ENCODE measurements around the gene OXLD1. TPM values are rescaled to one million over a fixed set of nuclear protein-coding genes. Genes with fewer than 3 reads are reported as not detected.
A peak's percentile ranks its signal among the peaks of the same experiment; 100 is the strongest.

Gene OXLD1
- total RNA-seq, 1 experiment from 2014 or later = 36.1 TPM

DNA sequence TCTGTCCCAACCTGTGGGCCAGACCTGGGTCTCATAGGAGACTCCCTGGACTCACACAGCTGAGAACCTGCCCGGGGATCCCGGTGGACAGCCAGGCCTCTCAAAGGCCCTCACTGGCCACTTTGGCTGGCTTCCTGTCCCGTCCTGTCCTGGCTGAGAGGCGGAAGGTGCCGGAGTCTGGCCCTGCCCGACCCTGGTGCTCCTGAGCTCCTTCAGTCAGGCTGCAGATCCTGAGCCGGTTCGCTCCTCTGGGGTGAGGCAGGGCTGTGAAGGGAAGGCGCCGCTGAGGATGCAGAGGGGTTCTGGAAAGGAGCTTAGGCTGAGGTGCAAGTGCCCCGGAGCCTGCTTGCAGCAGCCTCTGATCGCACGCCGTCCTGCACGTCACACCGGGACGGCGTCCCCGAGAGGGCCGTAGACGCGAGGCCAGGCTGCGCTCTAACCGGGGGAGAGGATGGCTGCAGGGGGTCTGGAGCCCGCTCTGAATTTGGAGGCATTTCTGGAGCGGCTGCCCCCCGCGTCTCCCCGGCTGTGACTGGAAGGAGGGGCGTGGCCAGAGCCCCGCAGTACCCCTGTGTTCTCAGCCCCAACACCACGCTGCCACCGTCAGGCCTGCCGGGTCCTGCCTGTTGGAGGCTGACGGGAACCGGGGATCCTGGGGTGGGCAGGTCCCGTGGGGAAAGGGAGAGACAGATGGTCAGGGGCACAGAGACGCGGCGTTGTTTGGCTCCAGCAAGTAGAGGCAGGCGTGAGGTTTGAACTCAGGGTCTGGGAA, 21.6 kb upstream of the OXLD1 start:
- Histone ChIP-seq H3K27me3 (replicated peaks; ENCODE audit: insufficient read depth, low read depth, low read length, poor library complexity) (no peaks in the 10 kb centered on the region), H3K4me1 (ENCODE audit: insufficient read depth, low read length, poor library complexity, severe bottlenecking) (peaks cover 9% of the 10 kb centered on the region), H3K27ac (ENCODE audit: low read depth, low read length, poor library complexity, severe bottlenecking) (no peak overlapping the region), H3K4me3 (ENCODE audit: low read depth, low read length, poor library complexity, severe bottlenecking) (no peak overlapping the region), H3K36me3 (ENCODE audit: insufficient read depth, low read length, poor library complexity, severe bottlenecking) (peaks cover 61% of the 10 kb centered on the region), H3K9me3 (ENCODE audit: low read depth, low read length, poor library complexity, severe bottlenecking) (no peaks in the 10 kb centered on the region)
- ChIA-PET POLR2A (ENCODE audit: low non-redundant PET) (no interaction called here), CTCF (no interaction called here)
- intact Hi-C loops (cut with micrococcal nuclease; ENCODE audit: unreplicated experiment) = no loop called here
- DNase-seq (ENCODE audit: low spot score) = no peak
- BruUV-seq (replicated peaks) = no TSS peak
- TF ChIP-seq, protein P1, sequence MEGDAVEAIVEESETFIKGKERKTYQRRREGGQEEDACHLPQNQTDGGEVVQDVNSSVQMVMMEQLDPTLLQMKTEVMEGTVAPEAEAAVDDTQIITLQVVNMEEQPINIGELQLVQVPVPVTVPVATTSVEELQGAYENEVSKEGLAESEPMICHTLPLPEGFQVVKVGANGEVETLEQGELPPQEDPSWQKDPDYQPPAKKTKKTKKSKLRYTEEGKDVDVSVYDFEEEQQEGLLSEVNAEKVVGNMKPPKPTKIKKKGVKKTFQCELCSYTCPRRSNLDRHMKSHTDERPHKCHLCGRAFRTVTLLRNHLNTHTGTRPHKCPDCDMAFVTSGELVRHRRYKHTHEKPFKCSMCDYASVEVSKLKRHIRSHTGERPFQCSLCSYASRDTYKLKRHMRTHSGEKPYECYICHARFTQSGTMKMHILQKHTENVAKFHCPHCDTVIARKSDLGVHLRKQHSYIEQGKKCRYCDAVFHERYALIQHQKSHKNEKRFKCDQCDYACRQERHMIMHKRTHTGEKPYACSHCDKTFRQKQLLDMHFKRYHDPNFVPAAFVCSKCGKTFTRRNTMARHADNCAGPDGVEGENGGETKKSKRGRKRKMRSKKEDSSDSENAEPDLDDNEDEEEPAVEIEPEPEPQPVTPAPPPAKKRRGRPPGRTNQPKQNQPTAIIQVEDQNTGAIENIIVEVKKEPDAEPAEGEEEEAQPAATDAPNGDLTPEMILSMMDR (conservative IDR thresholded peaks at IDR 0.05; ENCODE audit: low read depth, low read length) = no peak
- no peak for TF ChIP-seq EZH2 (IDR thresholded peaks at IDR 0.05; ENCODE audit: borderline replicate concordance, low read depth, low read length, poor library complexity, severe bottlenecking)

DNA sequence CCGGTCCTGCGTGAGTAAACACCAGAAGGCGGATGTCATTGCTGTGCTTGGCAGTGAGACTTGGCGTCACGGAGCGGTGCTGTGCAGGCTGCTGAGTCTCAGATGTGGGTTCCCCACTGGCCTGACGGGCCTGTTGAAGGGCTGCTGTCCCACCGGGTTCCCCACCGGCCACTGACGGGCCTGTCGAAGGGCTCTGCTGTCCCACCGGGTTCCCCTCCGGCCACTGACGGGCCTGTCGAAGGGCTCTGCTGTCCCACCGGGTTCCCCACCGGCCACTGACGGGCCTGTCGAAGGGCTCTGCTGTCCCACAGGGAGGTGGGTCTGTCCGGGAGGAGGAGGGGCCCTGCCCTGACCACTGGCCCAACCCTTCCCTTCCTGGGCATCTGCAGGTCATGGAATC, 20.2 kb upstream of the OXLD1 start:
- Histone ChIP-seq H3K27me3 (replicated peaks; ENCODE audit: insufficient read depth, low read depth, low read length, poor library complexity) (no peaks in the 10 kb centered on the region), H3K9me3 (ENCODE audit: low read depth, low read length, poor library complexity, severe bottlenecking) (no peaks in the 10 kb centered on the region), H3K27ac (ENCODE audit: low read depth, low read length, poor library complexity, severe bottlenecking) (no peak overlapping the region), H3K36me3 (ENCODE audit: insufficient read depth, low read length, poor library complexity, severe bottlenecking) (peaks cover 54% of the 10 kb centered on the region), H3K4me3 (ENCODE audit: low read depth, low read length, poor library complexity, severe bottlenecking) (no peak overlapping the region), H3K4me1 (ENCODE audit: insufficient read depth, low read length, poor library complexity, severe bottlenecking) (peaks cover 21% of the 10 kb centered on the region)
- intact Hi-C loops (cut with micrococcal nuclease; ENCODE audit: unreplicated experiment) = no loop called here
- no peak for TF ChIP-seq EZH2 (IDR thresholded peaks at IDR 0.05; ENCODE audit: borderline replicate concordance, low read depth, low read length, poor library complexity, severe bottlenecking)
- TF ChIP-seq, protein P1 (conservative IDR thresholded peaks at IDR 0.05; ENCODE audit: low read depth, low read length) = no peak
- DNase-seq (ENCODE audit: low spot score) = no peak
- ChIA-PET POLR2A (ENCODE audit: low non-redundant PET) (no interaction called here), CTCF (no interaction called here)
- no TSS peak for BruUV-seq (replicated peaks)

DNA sequence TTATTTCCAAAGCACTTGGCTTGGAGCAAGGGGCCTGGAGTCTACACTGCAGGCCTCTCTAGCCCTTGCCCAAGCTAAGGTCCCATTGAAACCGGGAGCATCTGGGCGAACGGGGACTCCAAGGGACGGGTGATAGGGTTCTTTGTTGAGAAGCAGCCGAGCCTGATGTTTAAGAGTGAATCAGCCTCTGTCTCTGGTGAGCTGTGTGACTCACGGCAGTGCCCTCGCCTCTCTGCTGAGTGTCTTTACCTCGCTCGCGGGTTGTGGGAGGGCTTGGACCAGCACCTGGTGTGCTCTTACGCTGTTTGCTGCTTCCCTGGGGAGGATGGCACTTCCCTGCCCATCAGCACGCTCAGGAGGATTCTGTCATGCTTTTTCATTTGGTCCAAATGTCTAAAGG, 18.7 kb upstream of the OXLD1 start:
- no peak for TF ChIP-seq EZH2 (IDR thresholded peaks at IDR 0.05; ENCODE audit: borderline replicate concordance, low read depth, low read length, poor library complexity, severe bottlenecking)
- TF ChIP-seq, protein P1 (conservative IDR thresholded peaks at IDR 0.05; ENCODE audit: low read depth, low read length) = no peak
- POLR2A ChIA-PET (ENCODE audit: low non-redundant PET) = no interaction called here
- Histone ChIP-seq H3K27ac (ENCODE audit: low read depth, low read length, poor library complexity, severe bottlenecking) (peak overlapping the region; percentile 90), H3K9me3 (ENCODE audit: low read depth, low read length, poor library complexity, severe bottlenecking) (no peaks in the 10 kb centered on the region), H3K36me3 (ENCODE audit: insufficient read depth, low read length, poor library complexity, severe bottlenecking) (peaks cover 42% of the 10 kb centered on the region), H3K4me1 (ENCODE audit: insufficient read depth, low read length, poor library complexity, severe bottlenecking) (peaks cover 25% of the 10 kb centered on the region), H3K27me3 (replicated peaks; ENCODE audit: insufficient read depth, low read depth, low read length, poor library complexity) (no peaks in the 10 kb centered on the region), H3K4me3 (ENCODE audit: low read depth, low read length, poor library complexity, severe bottlenecking) (peak overlapping the region; percentile 93)
- intact Hi-C loops (cut with micrococcal nuclease; ENCODE audit: unreplicated experiment) = no loop called here
- CTCF ChIA-PET = no interaction called here
- DNase-seq (ENCODE audit: low spot score) = peak; percentile 31
- no TSS peak for BruUV-seq (replicated peaks)

All from A673 (cell line).